ENCODE data around the gene KCTD8.

Gene KCTD8

DNA sequence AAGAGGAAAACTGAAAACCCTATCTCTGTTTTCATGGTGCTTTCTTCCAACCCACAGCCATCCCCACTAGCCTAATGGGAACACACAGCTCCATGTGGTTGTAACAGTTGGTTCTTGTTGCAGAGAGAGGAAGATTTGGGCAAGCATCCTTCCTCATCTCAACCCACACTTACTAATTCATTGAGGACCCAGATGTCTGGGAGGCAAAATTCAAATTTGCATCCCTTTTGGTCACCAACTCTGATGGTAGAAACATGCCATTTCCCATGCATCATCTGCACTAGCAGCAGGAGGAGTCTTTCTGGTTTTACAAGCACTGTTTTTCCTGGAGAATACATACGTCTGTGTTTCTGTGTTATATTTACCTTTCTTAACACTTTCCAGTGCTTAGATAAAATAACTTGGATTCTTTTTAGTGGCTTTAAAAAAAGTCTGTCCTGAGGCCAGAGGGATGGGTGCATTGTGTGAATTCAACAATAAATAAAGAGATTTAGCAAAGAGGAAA lies 301.0 kb downstream of the KCTD8 start:
- Histone ChIP-seq H3K56ac (ENCODE audit: low read length) (no peak overlapping the region), H4K8ac (ENCODE audit: low read depth, low read length) (no peak overlapping the region), H2AK5ac (ENCODE audit: low read length) (no peak overlapping the region), H3K79me1 (ENCODE audit: low read length) (no peaks in the 10 kb centered on the region), H3K4me2 (ENCODE audit: low read length) (no peak overlapping the region), H3K4ac (ENCODE audit: low read depth, low read length) (no peak overlapping the region), H2BK5ac (ENCODE audit: low read length) (no peak overlapping the region), H3K23ac (ENCODE audit: low read length) (no peak overlapping the region), H3K27ac (ENCODE audit: low read depth, low read length) (no peak overlapping the region), H3K4me3 (ENCODE audit: low read length) (no peak overlapping the region), H3K18ac (ENCODE audit: low read length) (no peak overlapping the region), H3K79me2 (ENCODE audit: control insufficient read depth, insufficient read depth, low read length) (no peaks in the 10 kb centered on the region), H3K9ac (ENCODE audit: low read length) (no peak overlapping the region), H3K36me3 (ENCODE audit: control insufficient read depth, insufficient read depth, low read length) (no peaks in the 10 kb centered on the region), H2BK15ac (replicated peaks; ENCODE audit: low read depth) (no peak overlapping the region), H4K5ac (ENCODE audit: low read length) (no peak overlapping the region), H3K4me1 (ENCODE audit: control insufficient read depth, low read depth, low read length) (no peaks in the 10 kb centered on the region), H2BK120ac (ENCODE audit: low read depth, low read length) (no peak overlapping the region), H3K27me3 (ENCODE audit: insufficient read depth, low read length, poor library complexity) (no peaks in the 10 kb centered on the region)
- WGBS (ENCODE audit: extremely low coverage, insufficient coverage, low lambda C conversion rate) = no CpG with 5 or more reads among the region's 1 CpG
- DNase-seq = peak; percentile 15

DNA sequence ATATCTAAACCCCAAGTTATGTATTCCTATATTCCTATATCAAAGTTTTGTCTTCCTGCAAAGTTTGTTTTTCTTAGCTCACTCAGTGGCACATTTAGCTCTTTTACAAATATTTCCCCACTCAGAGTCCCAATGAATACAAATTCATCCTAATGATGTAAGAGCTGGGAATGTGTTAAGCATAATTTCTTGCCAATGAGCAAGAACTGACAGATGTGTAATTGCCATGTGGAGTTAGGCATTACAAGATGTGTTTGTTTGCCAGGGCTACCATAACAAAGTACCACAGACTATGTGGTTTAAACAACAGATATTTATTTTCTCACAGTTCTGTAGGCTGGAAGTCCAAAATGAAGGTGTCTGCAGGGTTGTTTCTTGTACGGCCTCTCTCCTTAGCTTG lies 302.1 kb downstream of the KCTD8 start:
- Histone ChIP-seq H4K5ac (ENCODE audit: low read length) (no peak overlapping the region), H3K56ac (ENCODE audit: low read length) (no peak overlapping the region), H3K4me1 (ENCODE audit: control insufficient read depth, low read depth, low read length) (no peaks in the 10 kb centered on the region), H2BK5ac (ENCODE audit: low read length) (no peak overlapping the region), H3K9ac (ENCODE audit: low read length) (no peak overlapping the region), H3K18ac (ENCODE audit: low read length) (no peak overlapping the region), H3K23ac (ENCODE audit: low read length) (no peak overlapping the region), H3K36me3 (ENCODE audit: control insufficient read depth, insufficient read depth, low read length) (no peaks in the 10 kb centered on the region), H4K8ac (ENCODE audit: low read depth, low read length) (no peak overlapping the region), H3K4ac (ENCODE audit: low read depth, low read length) (no peak overlapping the region), H3K4me2 (ENCODE audit: low read length) (no peak overlapping the region), H3K27ac (ENCODE audit: low read depth, low read length) (no peak overlapping the region), H3K27me3 (ENCODE audit: insufficient read depth, low read length, poor library complexity) (no peaks in the 10 kb centered on the region), H2AK5ac (ENCODE audit: low read length) (no peak overlapping the region), H3K4me3 (ENCODE audit: low read length) (no peak overlapping the region), H2BK15ac (replicated peaks; ENCODE audit: low read depth) (no peak overlapping the region), H2BK120ac (ENCODE audit: low read depth, low read length) (no peak overlapping the region), H3K79me1 (ENCODE audit: low read length) (no peaks in the 10 kb centered on the region), H3K79me2 (ENCODE audit: control insufficient read depth, insufficient read depth, low read length) (no peaks in the 10 kb centered on the region)
- no CpG with 5 or more reads among the region's 1 CpG for WGBS (ENCODE audit: extremely low coverage, insufficient coverage, low lambda C conversion rate)
- DNase-seq = no peak

DNA sequence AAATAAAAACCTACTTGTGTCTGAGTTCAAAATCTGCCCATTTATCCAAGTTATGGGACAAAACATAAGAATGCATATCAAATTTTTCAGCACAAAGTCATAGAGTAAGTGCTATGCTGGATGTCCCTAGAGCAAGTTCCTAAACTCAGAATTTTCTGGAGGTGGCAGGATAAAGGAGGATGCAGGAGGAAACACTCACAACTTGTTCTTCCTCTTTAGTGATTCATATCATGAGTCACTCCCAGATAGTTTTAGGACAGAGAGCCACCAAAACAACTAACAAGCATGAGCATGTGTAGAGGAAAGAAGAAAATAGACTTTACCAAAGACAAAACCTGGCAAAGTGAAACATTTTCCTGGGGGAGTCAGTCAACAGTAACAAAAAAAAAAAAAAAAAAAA lies 302.7 kb downstream of the KCTD8 start:
- Histone ChIP-seq H3K4me3 (ENCODE audit: low read length) (no peak overlapping the region), H3K18ac (ENCODE audit: low read length) (no peak overlapping the region), H3K36me3 (ENCODE audit: control insufficient read depth, insufficient read depth, low read length) (no peaks in the 10 kb centered on the region), H3K4ac (ENCODE audit: low read depth, low read length) (no peak overlapping the region), H3K27ac (ENCODE audit: low read depth, low read length) (no peak overlapping the region), H2BK15ac (replicated peaks; ENCODE audit: low read depth) (no peak overlapping the region), H3K56ac (ENCODE audit: low read length) (no peak overlapping the region), H3K9ac (ENCODE audit: low read length) (no peak overlapping the region), H3K23ac (ENCODE audit: low read length) (no peak overlapping the region), H2AK5ac (ENCODE audit: low read length) (no peak overlapping the region), H4K5ac (ENCODE audit: low read length) (no peak overlapping the region), H3K79me2 (ENCODE audit: control insufficient read depth, insufficient read depth, low read length) (no peaks in the 10 kb centered on the region), H3K79me1 (ENCODE audit: low read length) (no peaks in the 10 kb centered on the region), H2BK5ac (ENCODE audit: low read length) (no peak overlapping the region), H3K27me3 (ENCODE audit: insufficient read depth, low read length, poor library complexity) (no peaks in the 10 kb centered on the region), H3K4me2 (ENCODE audit: low read length) (no peak overlapping the region), H4K8ac (ENCODE audit: low read depth, low read length) (no peak overlapping the region), H2BK120ac (ENCODE audit: low read depth, low read length) (no peak overlapping the region), H3K4me1 (ENCODE audit: control insufficient read depth, low read depth, low read length) (no peaks in the 10 kb centered on the region)
- peak; percentile 4 for DNase-seq

DNA sequence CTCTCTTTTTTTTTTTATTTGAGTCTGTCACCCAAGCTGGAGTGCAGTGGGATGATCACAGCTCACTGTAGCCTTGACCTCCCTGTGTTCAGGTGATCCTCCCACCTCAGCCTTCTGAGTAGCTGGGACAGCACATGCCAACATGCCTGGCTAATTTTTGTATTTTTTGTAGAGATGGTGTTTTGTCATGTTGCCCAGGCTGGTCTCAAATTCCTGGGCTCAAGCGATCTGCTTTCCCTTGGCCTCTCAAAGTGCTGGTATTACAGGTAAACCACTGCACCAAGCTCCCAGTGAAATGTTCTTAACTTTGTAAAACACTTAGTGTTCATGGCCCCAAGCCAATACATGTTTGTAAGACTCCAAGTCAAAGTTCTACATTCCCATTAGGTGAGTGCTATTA lies 316.1 kb downstream of the KCTD8 start:
- H2BK5ac ChIP-seq (ENCODE audit: low read length) = no peak overlapping the region
- no peaks in the 10 kb centered on the region for H3K79me2 ChIP-seq (ENCODE audit: control insufficient read depth, insufficient read depth, low read length)
- H3K27me3 ChIP-seq (ENCODE audit: insufficient read depth, low read length, poor library complexity) = no peaks in the 10 kb centered on the region
- H3K79me1 ChIP-seq (ENCODE audit: low read length) = no peaks in the 10 kb centered on the region
- H2BK15ac ChIP-seq (replicated peaks; ENCODE audit: low read depth) = no peak overlapping the region
- no CpG with 5 or more reads among the region's 1 CpG for WGBS (ENCODE audit: extremely low coverage, insufficient coverage, low lambda C conversion rate)
- H3K23ac ChIP-seq (ENCODE audit: low read length) = no peak overlapping the region
- no peak overlapping the region for H2BK120ac ChIP-seq (ENCODE audit: low read depth, low read length)
- no peak overlapping the region for H4K8ac ChIP-seq (ENCODE audit: low read depth, low read length)
- H3K27ac ChIP-seq (ENCODE audit: low read depth, low read length) = no peak overlapping the region
- no peak overlapping the region for H3K4me2 ChIP-seq (ENCODE audit: low read length)
- no peaks in the 10 kb centered on the region for H3K36me3 ChIP-seq (ENCODE audit: control insufficient read depth, insufficient read depth, low read length)
- H2AK5ac ChIP-seq (ENCODE audit: low read length) = no peak overlapping the region
- H4K5ac ChIP-seq (ENCODE audit: low read length) = no peak overlapping the region
- H3K4me3 ChIP-seq (ENCODE audit: low read length) = no peak overlapping the region
- no peak overlapping the region for H3K4ac ChIP-seq (ENCODE audit: low read depth, low read length)
- H3K9ac ChIP-seq (ENCODE audit: low read length) = no peak overlapping the region
- DNase-seq = no peak
- no peaks in the 10 kb centered on the region for H3K4me1 ChIP-seq (ENCODE audit: control insufficient read depth, low read depth, low read length)
- H3K56ac ChIP-seq (ENCODE audit: low read length) = no peak overlapping the region
- H3K18ac ChIP-seq (ENCODE audit: low read length) = no peak overlapping the region
